IPS-18c (cell line): ENCODE data around the gene UTP14C.
"Not testable (repeated sequence)": the region's sequence is repeated elsewhere in the genome, so short reads cannot be mapped to it uniquely, and the experiment has no call there.

Source experiments
- H3K4me3 ChIP-seq: 2 replicates; pipeline ENCODE4 v1.7.0; 2013; ENCODE audit warnings: low read depth, mild to moderate bottlenecking, low read length, moderate library complexity; ENCODE audit not compliant: insufficient read depth
- H3K9me3 ChIP-seq: one replicate; pipeline ENCODE4 v1.6.1; 2013; ENCODE audit warnings: mild to moderate bottlenecking, low read length, moderate library complexity; ENCODE audit not compliant: control insufficient read depth, insufficient read depth

UTP14C gene

DNA sequence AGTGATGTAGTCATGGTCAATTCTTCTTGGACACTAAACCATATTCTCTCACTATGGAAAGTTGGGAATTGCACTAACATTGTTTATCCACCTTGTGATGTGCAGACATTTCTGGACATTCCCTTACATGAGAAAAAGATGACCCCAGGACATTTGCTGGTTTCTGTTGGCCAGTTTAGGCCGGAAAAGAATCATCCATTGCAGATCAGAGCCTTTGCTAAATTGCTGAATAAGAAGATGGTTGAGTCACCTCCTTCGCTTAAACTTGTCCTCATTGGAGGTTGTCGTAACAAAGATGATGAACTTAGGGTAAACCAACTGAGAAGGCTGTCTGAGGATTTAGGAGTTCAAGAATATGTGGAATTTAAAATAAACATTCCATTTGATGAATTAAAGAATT is at the start of gene UTP14C:
UTP14C (plus strand) TSS at position 211 of the 400 bp plus-strand sequence. CDS start 4,114 bp downstream, outside the sequence.
- peaks cover 4% of the 10 kb centered on the region for H3K9me3 ChIP-seq

DNA sequence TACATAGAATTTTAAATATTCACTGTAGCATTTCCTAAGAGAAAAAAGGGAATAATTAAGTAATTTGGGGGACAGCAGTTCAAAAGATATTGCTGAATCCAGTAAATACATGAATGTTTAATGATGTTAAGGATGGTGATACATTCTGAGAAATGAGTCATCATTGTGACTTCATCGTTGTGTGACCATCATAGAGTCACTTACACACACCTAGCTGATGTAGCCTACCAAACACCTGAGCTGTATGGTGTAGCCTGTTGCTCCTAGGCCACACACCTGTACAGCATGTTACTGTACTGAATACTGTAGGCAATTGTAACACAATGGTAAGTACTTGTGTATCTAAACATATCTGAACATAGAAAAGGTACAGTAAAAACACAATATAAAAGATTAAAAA is 48.1 kb upstream of the UTP14C start:
- Histone ChIP-seq H3K4me3 (no peak overlapping the region), H3K9me3 (no peaks in the 10 kb centered on the region)

More for the DNA sequence above, at the start of gene UTP14C:
- H3K4me3 ChIP-seq, result no peak within 1 kb of the TSS

GRCh38 chr13:51976890-51977289 is 47.6 kb upstream of the UTP14C start:
- Histone ChIP-seq H3K4me3 (no peak overlapping the region), H3K9me3 (no peaks in the 10 kb centered on the region)

DNA sequence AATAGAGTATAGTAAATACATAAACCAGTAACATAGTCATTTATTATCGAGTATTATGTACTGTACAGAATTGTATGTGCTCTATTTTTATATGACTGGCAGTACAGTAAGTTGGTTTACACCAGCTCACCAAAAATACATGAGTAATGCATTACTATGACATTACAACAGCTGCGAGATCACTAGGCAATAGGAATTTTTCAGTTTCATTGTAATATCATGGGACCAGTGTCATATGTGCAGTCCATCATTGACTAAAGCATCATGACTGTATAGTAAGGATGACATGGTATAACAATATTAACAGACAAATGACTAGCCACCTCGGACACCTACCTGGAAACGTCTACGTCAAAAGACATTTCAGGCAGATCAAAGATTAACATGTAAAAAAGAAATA is 46.9 kb upstream of the UTP14C start:
- H3K9me3 ChIP-seq, result no peaks in the 10 kb centered on the region
- no peak overlapping the region for H3K4me3 ChIP-seq

DNA sequence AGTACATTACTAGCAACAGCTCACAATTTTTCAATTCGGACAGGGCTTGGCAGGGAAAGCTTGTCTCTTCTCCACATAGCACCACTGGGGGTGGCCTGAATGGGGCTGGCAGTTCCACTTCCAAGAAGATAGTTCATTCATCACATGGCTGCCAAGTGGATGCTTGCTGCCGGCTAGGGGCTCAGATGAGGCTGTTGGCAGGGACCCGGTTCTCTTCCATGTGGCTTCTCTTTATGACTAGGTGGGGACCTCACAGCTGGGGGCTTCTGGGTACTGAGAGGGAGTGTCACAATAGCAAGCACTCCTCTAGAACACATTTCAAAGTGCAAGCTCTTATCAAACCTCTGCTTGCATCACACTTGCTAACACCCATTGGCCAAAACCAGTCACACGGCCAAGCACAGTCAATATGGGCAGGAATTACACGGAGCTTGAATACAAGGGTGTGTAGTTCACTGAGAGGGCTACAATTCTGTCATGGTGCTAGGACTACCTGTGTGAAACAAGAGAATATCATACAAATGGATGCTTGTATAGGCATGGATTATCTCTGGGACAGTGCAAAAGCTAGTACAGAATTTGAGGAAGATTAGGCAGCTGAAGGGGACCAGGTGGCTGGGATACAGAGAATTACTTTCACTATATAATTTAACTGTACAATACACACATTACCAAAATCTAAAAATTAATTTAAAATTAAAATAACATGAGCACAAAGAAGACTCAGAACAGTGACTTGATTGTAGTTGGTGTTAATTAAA is 45.5 kb upstream of the UTP14C start:
- Histone ChIP-seq H3K9me3 (no peaks in the 10 kb centered on the region), H3K4me3 (no peak overlapping the region)

DNA sequence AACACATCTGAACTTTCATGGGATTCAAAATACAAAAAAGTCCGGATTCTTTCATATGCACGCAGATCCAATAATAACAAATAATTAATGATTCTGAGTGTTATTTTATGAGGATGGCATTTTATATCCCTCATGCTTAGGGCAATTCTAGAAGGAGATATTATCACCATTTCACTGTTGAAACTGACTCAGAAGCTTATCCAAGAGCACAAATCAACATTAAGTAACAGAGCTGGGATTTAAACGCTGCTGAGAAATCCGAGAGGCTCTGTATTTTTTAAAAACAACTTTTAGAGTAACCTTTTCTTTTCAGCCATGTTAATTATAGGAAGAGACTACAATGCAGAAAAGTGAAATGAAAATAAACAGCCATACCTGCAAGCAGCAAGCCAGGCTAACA is 43.6 kb upstream of the UTP14C start:
- H3K4me3 ChIP-seq, result no peak overlapping the region
- H3K9me3 ChIP-seq, result no peaks in the 10 kb centered on the region

- H3K9me3 ChIP-seq, result no peaks in the 10 kb centered on the region
- H3K4me3 ChIP-seq, result no peak overlapping the region
Measured at GRCh38 chr13:51981355-51981754, 43.1 kb upstream of the UTP14C start.

DNA sequence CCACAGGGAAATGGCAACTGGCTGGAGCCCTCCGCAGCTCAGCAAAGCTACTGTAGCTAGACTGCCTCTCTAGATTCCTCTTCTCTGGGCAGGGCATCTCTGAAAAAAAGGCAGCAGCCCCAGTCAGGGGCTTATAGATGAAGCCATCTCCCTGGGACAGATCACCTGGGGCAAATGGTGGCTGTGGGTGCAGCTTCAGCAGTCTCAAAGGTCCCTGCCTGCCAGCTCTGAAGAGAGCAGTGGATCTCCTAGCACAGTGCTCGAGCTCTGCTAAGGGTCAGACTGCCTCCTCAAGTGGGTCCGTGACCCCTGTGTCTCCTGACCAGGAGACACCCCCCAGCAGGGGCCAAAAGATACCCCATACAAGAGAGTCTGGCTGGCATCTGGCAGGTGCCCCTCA is 41.2 kb upstream of the UTP14C start:
- H3K9me3 ChIP-seq, H3K4me3 ChIP-seq: not testable (repeated sequence)

- H3K9me3 ChIP-seq, H3K4me3 ChIP-seq: not testable (repeated sequence)
Measured at GRCh38 chr13:51984904-51985303, 39.6 kb upstream of the UTP14C start.

DNA sequence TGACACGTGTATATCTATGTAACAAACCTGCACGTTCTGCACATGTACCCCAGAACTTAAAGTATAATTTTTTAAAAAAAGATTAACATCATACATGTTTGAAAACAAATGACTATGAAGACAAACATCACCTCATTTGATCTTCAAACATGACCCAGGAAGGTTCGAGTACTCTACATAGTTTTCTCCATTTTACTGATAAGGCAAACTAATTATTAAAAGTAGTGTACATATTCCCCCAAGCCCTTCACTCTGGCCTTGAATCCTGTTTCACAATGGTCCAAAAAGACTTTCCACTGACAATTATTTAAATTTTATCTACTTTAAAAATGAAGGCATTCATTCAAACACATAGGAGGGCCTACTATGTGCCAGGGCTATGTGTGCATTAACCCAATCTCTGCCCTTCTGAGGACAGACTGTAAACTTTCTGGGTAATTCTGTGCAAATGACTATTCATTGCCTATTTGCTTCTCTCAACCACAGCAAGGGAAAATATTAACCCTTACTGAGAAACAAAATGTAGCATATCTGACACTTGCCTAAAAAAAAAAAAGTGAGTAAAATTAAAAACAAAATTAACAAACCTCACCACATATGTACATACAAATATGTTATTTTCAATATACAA is 35.4 kb upstream of the UTP14C start:
- Histone ChIP-seq H3K4me3 (no peak overlapping the region), H3K9me3 (no peaks in the 10 kb centered on the region)

- no peak overlapping the region for H3K4me3 ChIP-seq
- H3K9me3 ChIP-seq, result no peaks in the 10 kb centered on the region
Measured at GRCh38 chr13:51993713-51994112, 30.8 kb upstream of the UTP14C start.

DNA sequence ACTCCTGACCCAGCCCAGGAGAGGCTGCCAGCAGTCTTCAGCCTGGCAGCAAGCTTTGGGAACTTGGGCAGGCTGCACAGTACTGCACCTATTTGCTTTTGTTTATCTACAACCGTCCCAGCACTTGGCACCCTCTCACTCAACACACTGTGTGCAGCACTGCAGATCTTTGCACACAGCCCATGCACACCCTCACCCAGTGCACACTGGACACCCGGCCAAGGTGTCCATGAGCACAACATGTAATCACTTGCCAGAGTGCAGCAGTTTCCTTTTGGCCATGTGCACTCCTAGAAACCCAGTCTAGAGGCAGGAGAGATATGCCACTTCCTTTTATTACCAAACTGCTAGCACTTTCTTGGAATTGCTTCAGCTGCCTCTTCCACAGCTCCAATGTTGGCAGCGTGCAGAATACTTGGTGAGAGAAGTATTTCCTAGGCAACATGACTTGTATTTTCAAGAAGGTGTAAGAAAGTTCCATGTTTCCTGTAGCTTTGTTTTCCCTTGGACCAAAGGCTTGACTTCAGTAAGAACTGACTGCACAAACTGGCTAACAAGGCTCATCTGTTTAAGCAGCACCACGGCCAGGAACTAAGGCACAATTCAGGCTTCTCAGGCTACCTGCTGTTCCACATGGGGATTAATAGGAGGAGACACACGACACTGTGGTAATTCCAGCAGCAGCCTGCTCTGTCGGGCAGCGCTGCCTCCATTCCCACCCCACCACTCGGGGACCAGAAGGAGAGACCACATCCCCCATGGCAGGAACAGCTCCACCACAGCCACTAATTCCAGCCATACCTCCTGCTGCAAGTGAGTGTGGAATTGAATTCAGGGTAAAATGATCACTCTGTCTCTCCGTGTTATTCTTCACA is 28.6 kb upstream of the UTP14C start:
- H3K9me3 ChIP-seq, result no peaks in the 10 kb centered on the region
- no peak overlapping the region for H3K4me3 ChIP-seq

DNA sequence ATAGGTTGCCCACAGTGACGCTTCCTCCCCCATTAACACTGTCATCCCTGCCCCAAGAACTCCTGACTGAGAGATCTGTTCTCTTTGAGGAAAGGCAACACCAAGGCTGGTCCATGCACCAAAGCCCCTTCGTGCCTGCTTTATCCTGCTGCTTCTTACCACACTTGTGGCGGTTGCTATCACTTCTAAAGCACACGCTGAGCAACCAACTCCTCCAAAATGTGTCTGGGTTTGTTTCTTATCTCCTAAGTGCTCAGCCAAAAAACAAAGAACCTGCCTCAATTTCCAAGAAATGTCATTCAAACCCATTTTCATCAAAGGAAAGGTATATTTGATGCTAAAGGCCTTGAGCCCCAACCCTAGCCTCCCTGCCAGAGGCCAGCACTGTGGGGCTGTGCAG is 27.9 kb upstream of the UTP14C start:
- Histone ChIP-seq H3K9me3 (no peaks in the 10 kb centered on the region), H3K4me3 (no peak overlapping the region)

DNA sequence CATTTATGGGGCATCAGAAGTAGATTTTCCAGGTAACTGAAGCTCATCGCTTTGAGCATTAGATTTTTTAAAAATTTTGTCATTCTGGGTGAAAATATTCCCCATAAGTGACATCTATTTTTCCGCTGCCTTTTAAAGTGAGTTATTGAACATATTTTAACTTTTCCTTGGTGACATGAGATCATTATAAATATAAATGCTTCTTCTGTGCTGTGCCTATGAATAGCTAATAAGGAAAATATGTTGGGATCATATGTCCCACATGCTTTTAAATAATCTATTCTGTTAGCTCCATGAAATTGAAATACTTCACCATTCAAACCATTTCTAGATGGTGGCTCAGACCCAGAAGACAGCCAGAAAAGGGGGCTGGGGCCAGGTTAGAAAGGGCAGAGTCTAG is 27.3 kb upstream of the UTP14C start:
- no peak overlapping the region for H3K4me3 ChIP-seq

DNA sequence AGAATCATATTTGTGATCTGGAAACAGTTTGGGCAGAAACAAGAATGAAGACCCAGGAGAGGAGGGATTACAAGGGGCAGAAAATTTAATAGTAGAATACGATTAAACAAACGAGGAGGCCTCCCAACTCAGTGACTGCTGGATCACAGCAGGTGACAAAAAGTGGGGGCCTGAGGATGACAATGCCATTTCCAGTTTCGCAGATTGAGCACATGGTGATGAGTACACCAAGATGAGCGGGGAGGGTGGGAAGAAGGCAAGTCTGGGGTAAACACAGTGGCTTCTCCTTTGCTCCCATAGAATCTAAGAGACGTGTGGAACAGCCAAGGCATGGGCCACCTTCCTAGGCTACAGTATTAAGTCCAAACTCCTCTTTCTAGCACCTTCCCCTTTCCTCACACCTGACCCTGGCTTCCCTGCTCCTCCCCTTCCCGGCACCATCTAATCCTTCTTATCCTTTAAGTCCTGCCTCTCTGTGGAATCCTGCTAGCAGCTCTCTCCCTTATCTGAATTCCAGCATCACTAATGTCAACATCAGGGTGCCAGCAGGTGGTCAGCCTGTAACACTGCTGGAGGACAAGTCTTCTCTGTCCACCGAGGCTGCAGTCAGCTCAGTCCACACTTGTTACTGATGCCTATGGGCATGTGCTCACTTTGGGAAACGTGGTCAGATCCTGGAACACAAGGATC is 26.7 kb upstream of the UTP14C start:
- no peaks in the 10 kb centered on the region for H3K9me3 ChIP-seq
- no peak overlapping the region for H3K4me3 ChIP-seq

More for the DNA sequence above, 27.3 kb upstream of the UTP14C start:
- H3K9me3 ChIP-seq, result no peaks in the 10 kb centered on the region

DNA sequence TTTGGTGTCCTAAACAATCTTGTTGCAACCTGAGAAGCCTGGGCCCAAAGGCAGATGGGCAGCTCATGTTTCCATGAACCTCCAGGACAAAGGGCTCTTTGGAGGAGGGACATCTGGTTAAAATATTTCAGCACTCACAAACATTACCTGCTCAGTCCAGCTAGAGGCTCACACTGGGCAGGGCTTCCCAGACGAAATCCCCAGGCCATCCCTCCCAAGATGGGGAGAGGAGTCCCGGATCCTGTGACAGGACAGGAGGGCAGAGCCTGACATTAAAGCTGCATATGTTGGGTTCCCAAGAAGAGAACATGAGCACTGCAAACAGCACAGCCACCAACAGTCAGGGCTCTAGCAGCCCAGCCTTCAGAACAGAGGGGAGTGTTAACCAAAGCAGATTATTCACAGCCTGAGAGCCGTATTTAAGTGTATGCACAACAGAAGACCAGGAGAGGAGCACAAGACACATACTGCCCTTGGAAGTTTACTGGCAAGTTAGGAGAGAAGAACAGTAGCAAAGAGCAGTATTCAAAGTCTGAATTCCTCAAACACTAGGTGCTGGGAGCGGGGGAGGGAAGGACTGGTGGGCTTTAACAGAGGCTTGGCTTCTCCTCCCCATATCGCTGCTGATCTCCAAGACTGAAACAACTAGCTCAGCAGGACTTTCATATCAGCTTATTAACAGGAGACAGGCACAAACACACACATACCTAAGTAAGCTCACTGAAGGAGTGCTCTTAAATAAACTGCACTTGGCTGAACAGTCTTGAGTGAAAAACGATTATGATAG is 25.6 kb upstream of the UTP14C start:
- H3K4me3 ChIP-seq, result no peak overlapping the region

GRCh38 chr13:51999510-51999911 is 25.0 kb upstream of the UTP14C start:
- H3K4me3 ChIP-seq, result no peak overlapping the region
- H3K9me3 ChIP-seq, result no peaks in the 10 kb centered on the region

More for the DNA sequence above, 25.6 kb upstream of the UTP14C start:
- H3K9me3 ChIP-seq, result no peaks in the 10 kb centered on the region
